HG03108 (cell line): ENCODE results near the gene ALKBH3.

Experiments
- ATAC-seq: cut with Tn5 transposase; IDR thresholded peaks from one replicate; pipeline ENCODE4 v1.9.1; 2021; ENCODE audit warnings: moderate library complexity; ENCODE audit not compliant: unreplicated experiment

The ALKBH3 gene

DNA sequence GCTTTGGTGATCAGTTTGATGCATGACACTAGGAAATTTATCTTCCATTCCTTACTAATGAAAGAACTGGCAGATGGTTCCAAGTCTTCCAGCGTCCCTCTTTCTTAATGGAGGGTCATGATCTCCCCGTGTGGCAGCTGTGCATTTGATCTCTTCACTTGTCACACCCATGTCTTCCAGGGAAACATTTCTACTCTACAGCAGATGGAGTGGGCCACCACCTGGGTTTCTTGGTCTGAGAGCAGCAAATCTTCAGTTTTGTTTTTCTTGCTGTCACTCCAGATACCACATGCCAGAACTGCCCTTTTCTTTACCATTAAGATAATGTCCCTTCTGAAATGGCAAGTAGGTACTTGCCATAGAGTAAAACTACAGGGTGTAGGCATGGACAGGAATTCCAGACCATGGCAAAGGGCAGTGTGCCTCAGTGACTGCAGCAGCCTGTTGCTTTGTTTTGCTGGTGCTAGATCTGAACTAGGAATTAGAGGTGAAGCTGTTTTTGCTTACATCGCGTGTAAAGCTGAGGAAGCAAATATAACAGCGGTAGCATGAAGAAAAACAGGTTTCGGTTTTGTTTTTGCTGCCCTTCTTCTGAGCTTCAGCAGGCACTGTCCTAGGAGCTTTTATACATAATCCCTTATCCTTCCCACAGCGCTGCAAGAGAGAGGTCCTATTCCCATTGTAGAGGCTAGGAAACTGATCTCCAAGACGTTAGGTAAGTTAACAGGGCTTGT is 41.1 kb downstream of the ALKBH3 start:
- ATAC-seq: no peak

DNA sequence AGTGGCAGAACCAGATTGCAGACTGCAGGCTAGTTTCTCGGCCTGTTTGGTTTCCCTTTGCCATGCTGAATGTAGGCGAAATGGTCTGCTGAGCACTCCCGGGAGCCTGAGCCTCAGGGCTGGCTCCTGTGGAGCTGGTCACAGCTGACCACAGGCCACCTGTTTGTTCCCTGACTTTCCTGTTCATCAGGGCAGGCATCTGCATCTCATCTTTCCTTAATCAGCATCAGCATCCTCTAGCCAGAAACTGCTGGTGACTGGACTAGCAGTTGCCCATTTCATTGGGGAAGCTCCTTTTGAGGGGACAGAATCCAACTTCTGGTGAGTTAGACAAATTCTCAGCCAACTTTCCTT is 41.6 kb downstream of the ALKBH3 start:
- ATAC-seq: no peak

DNA sequence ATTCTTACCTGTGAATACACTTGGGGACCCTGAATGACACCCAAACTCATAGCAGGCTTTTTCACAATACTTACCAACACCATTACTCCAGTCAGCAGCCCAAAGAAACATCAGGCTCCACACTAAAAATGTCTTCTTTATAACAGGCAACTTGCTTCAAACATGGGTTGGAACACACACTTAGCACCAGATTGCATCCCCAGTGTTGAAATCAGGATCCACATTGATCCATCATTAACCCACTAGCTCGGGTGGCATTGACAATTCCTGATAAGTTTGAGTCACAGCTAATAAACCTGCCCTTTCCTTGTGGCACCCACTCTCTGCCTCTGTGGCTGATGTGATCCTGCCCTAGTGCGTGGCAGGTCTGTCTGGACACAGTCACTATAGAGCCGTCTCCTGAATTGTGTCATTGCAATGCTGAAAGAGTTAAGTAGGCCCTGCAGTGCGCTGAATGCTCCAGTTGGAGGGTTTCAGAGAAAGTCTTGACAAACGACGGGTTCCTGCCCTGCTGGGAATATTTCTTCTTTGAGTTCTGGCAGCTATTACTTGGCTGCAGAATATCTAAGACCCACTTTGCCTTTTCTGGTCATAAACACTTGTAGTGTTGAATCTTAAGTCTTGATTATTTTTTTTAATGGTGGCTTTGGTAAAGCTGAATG is 42.2 kb downstream of the ALKBH3 start:
- no peak for ATAC-seq

DNA sequence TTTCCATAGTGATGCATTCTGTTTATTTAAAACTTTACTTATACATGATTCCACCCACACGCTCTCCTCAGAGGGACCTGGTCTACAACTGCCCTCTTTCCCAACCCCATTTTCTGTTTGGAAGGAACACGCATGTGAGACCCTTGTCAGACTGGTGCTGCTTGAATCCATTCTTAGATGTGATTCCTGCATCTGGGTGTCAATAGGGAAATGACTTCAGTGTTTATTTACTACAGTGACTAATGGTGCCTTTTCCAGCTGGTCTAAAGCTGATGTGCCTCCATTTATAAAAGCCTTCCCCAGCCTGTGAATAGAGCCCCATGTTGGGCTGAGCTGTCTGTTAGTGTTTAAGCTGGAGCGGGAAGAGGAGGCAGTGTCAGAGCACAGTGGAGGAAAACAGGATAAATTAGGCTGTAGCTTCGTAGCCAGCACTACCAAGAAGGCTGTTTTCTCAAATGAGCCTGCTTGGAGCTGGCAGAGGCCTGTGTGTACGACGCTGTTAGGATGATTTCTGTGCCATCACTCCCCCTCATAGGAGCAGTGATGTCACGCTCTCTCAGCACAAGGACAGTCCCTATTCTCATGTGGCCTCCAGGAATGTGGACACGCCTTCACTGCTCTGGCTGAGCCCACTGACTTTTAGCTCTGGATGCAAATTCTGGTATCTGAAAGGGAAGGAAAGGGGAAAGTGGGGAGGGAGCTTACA is 42.9 kb downstream of the ALKBH3 start:
- no peak for ATAC-seq

DNA sequence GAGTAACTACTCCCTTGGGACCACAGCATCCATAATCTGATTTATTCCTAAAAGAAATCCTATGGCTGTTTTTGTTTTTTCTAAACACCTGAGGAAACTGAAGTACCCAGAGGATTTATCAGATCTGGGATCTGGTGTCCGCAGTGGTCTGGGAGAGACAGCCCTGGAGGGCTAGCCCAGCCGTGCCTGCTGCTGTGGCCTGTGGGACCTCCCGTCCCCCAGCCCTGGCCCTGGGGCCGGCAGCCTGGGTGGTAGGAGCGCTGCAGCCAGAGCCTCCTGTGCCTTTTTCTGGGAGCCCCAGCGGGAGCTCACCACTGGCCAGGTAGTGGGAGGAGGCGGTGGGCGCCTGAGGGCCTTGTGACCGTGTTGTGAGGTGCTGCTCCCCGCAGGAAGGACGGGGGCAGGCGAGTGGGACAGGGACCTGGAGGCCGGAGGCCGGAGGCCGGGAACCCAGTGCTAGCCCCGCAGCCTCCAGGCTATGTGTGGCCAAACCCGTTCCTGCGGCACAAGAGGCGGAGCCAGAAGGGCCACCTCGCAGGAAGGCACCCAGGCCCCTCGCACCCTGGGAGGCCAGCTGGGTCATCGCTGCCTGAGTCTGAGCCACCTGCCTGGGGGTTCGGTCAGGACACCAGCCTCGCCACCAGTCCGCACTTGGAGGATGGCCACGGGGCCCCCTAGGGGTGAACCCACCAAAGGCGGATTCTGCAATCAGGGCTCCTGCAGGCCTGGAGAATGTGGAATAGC is 43.7 kb downstream of the ALKBH3 start:
- no peak for ATAC-seq

DNA sequence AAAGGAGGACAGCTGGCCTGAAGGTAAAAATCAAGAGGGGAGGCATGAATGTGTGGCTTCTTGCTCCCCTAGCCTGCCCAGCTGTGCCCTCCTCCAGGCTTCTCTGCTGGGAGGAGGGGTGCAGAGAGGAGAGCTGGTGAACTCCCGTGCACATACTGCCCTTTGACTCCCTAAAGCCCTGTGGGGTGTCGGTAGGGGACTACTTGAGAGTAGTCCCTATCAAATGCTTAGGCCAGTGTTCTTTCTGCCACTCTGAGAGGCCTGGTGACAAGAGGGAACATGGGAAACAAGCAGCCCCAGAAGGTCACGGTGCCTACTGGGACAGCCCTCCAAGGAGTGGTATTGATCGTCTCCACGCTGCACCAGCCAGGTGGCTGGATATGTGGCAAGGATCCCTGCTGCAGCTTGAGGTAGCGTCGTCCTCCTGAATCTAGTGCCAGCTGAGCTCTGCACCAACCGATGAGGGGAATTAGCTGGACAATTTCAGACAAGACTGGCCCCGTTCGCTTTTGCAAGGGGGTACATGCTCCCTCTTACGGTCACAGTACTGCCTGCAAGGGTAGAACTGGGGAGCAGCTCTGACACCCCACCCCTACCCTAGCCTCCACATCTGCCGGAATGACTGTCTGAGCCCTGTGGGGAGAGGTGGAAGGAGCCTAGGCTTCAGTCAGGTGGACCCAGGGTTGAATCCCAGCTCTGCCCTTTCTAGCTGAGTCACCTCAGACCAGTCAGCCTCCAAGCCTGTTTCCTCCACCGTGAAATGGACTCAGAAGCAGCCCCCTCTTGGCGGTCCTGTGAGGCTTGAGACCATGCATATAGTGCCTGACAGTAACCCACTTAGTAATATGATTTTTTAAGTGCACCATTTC is 44.7 kb downstream of the ALKBH3 start:
- no peak for ATAC-seq

DNA sequence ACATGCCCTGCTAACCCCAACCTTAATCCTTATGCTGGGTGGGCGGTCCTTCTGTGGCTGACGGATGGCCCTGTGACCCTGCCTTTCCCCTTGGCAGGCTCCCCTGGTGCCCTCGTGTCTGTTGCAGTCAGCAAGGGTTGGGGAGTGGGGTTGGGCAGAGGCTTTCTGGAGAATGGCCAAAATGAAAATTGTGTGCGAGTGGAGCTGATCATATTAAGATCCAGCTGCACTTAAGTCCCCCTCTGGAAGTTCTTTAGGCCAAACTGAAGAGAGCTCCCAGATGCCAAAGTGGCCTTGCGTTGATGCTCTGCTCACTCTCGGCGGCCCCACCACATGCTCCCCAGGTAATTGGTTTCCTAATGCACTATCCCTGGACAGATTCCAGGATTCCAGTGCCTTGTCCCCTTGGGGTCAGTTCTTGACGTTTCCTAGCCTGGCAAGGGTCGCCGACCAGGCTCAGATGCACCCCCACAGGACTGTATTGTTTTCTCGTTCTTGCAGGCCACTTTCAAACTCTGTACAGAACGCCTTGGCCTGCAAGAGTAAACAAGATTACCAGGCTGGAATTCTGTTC is 45.4 kb downstream of the ALKBH3 start:
- ATAC-seq: no peak

DNA sequence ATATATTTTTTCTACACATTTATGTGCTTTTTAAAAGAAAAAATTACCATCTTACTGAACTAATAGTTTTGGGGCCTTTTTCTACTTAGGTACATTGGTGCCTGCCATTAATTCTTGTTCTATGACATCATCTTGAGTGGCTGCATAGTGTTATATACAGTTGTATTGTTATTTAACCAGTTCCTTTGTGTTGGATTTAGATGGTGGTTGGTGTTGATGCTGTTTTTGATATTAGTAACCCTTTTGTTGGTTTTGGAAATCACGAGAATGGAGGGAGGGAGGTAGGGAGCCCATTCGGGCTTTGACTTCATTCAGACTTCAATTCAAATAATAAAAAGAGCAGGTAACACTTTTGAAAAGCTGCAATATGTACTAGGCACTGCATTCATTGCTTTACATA is 46.4 kb downstream of the ALKBH3 start:
- no peak for ATAC-seq

DNA sequence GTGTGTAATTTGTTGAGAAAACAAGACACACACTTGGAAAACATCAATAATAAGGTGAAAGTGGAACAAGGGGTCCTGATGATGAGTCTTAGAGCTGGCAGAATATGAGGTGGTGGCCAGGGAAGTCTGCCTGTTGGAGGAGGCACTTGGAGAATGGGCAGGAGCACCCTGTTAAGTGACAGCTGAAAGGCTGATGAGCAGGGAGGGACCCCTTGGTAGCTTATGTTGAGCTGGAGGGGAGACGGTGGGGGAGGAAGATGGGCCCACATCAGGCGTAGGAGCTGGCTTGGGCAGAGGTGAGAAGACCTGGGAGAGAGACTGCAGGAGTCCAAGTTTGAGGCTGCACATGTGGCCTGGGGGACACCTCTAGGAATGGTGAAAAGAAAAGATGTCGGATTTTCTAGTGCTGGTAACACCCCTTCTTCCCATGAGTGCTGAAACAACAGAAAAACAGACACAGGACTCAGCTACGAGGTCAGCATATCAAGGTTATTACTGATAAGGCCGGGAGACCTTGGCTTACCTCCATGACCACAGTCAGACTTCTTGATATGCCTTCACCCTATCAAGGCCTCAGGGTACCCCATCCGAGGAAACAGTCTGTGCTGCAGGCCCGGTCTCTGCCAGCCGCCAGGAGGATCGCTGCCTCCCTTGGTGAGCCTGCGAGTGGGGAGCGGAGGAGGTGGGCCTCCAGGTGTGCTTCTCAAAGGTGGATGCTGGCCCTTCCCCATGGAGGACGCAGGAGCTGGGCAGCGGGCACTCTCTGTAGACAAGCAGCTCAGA is 47.5 kb downstream of the ALKBH3 start:
- ATAC-seq: no peak

DNA sequence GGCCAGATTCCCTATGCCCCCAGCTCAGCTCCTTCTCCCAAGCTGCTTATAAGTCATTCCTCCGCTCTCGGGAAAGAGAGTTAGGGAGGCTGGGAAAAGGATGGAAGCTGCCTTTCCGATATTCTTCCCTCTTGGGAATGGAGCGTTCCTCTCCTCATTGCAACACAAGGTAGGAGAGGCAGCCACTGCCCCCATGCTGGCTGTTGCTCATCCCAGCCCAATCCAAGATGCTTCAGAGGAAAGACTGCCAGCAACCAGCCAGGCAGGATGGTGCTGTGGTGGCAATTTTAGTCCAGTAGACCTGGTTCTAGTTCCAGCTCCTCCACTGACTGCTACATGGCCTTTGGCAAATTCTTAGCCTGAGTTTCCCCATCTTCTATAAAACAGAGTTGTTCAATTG is 48.1 kb downstream of the ALKBH3 start:
- ATAC-seq: no peak

DNA sequence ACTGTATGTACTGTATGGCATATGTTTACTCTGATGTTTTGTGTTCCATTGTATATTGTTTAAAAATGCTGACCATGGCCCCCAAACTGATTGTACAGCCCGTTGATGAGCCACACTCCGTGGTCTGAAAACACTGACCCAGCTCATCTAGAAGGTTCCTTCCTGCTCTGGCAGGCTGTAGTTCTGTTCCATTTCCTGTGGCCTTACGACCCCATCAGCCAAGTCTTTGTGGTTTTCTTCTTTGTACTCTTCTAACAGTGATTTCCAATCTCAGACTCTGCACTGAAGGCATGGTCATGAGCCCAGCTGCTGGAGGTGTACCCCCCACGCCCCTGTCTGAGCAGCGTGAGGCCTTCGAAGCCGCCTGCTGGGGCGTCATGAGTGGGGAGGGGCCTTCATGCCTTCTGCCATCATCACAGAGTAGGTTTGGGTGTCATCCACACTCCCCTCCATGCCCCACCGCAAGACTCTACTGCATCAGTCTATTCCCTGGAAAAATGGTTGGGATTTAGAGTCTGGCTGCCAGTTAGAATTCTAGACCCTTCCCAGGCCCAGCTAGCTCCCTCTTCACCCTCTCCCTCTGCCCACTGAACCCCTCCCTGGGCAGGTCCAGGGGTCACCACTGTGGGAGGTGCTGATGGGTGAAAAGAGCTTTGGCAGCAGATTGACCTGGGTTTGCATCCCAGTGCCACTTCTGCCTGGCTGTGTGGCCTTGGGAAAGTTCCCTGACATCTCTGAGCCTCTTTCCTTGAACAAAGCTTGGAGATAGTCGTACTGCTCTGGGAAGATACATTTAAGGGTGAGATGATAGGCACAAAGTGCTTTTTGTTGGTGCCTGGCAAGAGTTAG is 50.5 kb downstream of the ALKBH3 start:
- no peak for ATAC-seq

DNA sequence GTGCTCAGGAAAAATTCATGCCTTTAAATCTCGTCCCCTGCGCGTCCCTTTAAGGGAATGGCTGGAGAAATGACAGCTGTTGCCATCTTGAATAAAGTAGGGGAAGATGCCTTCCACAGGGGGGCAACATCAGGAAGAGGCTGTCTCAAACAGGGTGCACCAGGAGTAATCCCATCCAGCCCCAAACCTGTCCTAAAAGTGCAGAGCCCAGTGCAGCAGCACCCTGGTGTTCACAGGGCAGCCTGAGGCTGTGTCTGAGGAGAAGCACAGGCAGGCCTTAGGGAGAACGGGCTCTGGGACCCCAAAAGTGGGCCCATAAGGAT is 51.0 kb downstream of the ALKBH3 start:
- no peak for ATAC-seq

DNA sequence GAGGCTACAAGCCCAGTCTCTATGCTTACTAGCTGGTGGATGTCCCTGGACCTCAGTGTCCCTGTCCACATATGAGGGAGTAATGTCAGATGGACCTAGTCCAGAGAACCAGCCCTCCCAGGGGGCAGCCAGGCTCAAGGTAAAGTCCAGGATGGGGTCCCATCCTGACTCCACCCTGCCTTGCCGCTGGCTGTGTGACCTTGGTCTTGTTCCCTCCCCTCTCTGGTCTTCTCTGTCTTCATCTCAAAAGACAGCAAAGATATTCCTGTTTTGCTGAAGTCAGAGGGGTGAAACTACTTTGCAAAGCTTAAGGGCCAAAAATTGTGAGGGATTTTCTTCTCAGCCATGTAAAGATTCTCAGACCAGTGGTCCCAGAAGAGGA is 52.6 kb downstream of the ALKBH3 start:
- ATAC-seq: no peak

DNA sequence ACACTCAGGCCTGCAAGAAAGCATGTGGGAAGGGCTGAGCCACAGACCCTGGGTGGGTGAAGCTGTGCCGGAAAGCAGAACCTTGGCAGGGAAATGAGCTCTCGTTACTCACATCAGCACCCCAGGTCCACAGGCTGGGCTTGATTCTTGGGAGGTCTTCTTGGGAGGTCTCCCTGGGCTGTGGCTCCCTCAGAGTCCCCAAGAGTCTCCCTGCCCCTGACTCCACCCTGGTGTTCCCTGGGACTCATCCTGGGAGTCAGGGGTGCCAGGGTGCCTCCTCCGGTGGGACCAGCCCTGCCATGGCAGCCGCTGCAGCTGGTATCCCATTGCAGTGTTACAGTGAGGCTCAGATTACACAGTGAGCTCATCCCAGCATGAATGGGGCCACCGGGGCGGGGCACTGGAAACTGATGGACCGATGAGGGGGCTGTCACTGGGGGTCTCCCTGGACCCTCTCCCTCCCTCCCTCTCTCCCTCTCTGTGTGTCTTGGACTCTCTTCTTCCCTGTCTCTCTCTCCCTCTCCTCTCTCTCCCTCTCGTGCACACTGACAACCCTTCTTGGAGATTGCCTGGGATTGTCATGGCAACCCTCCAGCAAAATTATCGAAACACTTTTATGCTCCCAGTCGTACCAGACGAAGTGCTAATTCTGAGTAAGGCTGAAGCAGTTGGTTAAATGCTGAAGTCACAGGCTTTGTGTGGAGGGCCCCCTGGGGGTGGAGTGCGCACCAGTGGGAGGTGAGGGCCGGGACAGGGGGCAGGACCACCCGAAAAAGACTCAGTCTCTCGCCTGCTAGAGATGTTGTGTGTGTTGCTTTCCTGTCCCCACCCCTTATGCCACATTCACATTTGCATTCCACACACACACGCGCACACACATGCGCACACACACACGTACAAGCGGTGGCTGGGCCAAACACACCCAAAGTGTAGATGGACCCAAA is 53.2 kb downstream of the ALKBH3 start:
- no peak for ATAC-seq

DNA sequence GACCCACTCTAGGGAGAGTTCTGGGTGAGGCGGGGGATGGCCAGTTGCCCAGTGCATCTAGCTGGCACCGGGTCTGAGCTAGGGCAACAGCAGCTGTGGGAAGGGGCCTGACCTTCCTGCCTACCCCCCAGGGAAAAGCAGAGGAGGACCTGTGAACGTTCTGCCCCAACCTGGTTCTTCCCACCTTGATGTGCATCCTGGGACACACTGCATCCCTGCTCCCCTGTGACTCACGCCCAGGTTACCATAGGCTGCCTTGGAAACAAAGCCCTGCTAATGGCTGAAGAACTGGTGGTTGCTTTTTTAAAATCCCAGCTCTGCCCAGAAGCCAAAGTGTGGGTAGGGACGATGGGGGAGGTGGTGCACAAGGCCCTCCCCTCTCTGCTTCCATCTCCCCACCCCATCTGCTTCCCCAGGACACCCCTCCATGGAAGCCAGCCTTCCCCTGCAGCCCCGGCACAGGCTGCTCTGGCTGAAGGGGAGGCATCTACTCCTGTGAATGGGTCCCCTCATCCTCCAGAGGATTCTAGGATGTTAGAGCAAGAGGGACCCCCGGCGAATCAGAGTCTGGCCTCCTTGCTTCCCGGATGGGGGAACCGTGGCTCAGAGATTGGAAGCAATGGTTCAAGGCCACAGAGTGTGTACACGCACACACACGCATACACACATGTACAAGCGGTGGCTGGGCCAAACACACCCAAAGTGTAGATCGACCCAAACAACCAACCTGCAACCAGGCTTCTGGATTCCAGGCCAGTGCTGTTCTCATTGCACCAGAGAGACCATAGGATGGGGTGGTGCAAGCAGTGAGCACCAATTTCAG is 54.2 kb downstream of the ALKBH3 start:
- ATAC-seq: no peak

DNA sequence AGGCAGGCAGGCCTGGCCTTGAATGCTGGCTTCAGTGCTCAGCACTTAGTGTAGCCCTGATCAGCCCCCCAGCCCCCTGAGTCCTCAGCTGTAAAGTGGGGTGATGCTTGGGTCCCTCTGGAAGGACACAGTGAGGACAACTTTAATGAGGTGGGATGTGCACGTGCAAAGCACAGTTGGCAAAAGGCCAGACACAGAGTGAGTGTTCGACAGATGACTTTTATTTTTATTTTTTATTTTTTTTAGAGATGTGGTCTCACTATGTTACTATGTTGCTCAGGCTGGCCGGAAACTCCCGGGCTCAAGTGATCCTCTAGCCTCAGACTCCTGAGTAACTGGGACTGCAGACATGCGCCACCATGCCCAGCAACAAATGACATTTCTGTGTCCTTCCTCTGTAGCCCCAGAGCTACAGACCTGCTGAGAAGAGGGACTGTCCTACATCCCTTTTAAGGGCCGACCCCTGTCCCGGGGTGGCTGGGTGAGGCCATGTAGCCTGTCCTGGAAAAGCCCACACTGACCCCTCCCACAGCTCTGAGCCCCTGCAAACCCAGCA is 54.9 kb downstream of the ALKBH3 start:
- ATAC-seq: no peak

DNA sequence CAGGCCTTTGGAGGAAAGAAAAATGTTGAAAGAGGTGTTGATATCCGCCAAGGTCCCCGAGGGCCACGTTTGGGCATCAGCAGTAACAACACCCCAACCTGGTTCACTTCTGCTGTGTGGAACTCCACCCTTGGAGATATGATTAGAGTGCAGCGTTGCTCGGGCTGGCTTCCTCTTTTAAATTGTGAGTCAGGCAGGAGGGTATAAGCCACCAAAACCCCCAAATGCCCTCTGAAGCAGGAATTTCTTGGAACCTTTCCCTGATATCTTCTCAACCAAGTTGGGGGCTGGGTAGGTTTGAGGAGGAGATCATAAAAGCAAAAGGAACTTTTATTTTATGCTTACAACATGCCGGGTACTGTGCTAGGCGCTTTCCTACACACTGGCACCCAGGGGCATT is 55.4 kb downstream of the ALKBH3 start:
- no peak for ATAC-seq
